Measurements from ENCODE around the gene TUBGCP6. TPM values are rescaled to one million over a fixed set of nuclear protein-coding genes. Genes with fewer than 3 reads are reported as not detected.
A peak's percentile ranks its signal among the peaks of the same experiment; 100 is the strongest.

TUBGCP6 gene
- total RNA-seq, 1 donor from 2014 or later: 103 TPM

- Mint-ChIP-seq H3K27ac (peak within 1 kb of the TSS; percentile 4), H3K9me3 (no peaks in the 10 kb centered on the region), H3K27me3 (no peaks in the 10 kb centered on the region), H3K4me1 (peaks cover 25% of the 10 kb centered on the region), H3K36me3 (ENCODE audit: low read depth) (peaks cover 16% of the 10 kb centered on the region), H3K4me3 (peak within 1 kb of the TSS; percentile 84)
- ChIA-PET POLR2A (interaction anchor here (0.5 to 3.0 kb wide), 23 partner anchors 7 to 370 kb away, joined by 3 to 17 read pairs (median 5); partner anchors contain the start of genes LMF2, MAPK12, NCAPH2 and SCO2), CTCF (interaction anchor here (0.7 to 4.0 kb wide), 11 partner anchors 9 to 370 kb away, joined by 3 to 39 read pairs (median 7); partner anchors contain the start of genes DENND6B and SCO2)
- intact Hi-C loops (cut with micrococcal nuclease): no loop called here
- ATAC-seq (ENCODE audit: low read depth): peak; percentile 82
- no peak for TF ChIP-seq CTCF (IDR thresholded peaks at IDR 0.05)
- peak; percentile 76 for DNase-seq
These were observed 6.0 kb upstream of the TUBGCP6 start, which contains the start of gene HDAC10 for GRCh38 chr22:50250555-50251476. TSS of gene HDAC10 (minus strand) at chr22:50251265. CDS start at chr22:50251032, 233 bp downstream.

GRCh38 chr22:50250249-50250554 is 5.4 kb upstream of the TUBGCP6 start:
- intact Hi-C loops (cut with micrococcal nuclease): no loop called here
- CTCF ChIA-PET: interaction anchor here (0.9 to 4.0 kb wide), 8 partner anchors 9 to 371 kb away, joined by 3 to 39 read pairs (median 12); partner anchors contain the start of genes DENND6B and SCO2

GRCh38 chr22:50249341-50250248 is 4.8 kb upstream of the TUBGCP6 start:
- Mint-ChIP-seq H3K4me1 (peaks cover 32% of the 10 kb centered on the region), H3K36me3 (ENCODE audit: low read depth) (peaks cover 21% of the 10 kb centered on the region), H3K27ac (no peak overlapping the region), H3K27me3 (no peaks in the 10 kb centered on the region), H3K4me3 (peak overlapping the region; percentile 84), H3K9me3 (no peaks in the 10 kb centered on the region)
- ATAC-seq (ENCODE audit: low read depth) (no peak), DNase-seq (no peak)
- ChIA-PET CTCF (interaction anchor here (2.0 to 4.0 kb wide), 5 partner anchors 8 to 372 kb away, joined by 6 to 39 read pairs (median 15); partner anchors contain the start of gene DENND6B), POLR2A (interaction anchor here (0.7 to 3.0 kb wide), 5 partner anchors 12 to 74 kb away, joined by 3 to 17 read pairs (median 6); partner anchors contain the start of gene MAPK12)
- intact Hi-C loops (cut with micrococcal nuclease): loop anchor here (10.0 kb wide), 1 partner anchor 225 kb away; the partner anchor contains the start of gene SBF1
- TF ChIP-seq CTCF (IDR thresholded peaks at IDR 0.05): no peak

More at GRCh38 chr22:50250249-50250554, 5.4 kb upstream of the TUBGCP6 start:
- POLR2A ChIA-PET: interaction anchor here (0.7 to 3.0 kb wide), 10 partner anchors 11 to 371 kb away, joined by 3 to 17 read pairs (median 6); partner anchors contain the start of genes LMF2, MAPK12 and NCAPH2
- no peak for TF ChIP-seq CTCF (IDR thresholded peaks at IDR 0.05)
- ATAC-seq (ENCODE audit: low read depth) (no peak), DNase-seq (no peak)
- Mint-ChIP-seq H3K27ac (no peak overlapping the region), H3K4me3 (peak overlapping the region; percentile 84), H3K36me3 (ENCODE audit: low read depth) (peaks cover 16% of the 10 kb centered on the region), H3K27me3 (no peaks in the 10 kb centered on the region), H3K4me1 (peaks cover 29% of the 10 kb centered on the region), H3K9me3 (no peaks in the 10 kb centered on the region)

- TF ChIP-seq CTCF (IDR thresholded peaks at IDR 0.05): no peak
- ATAC-seq (ENCODE audit: low read depth) (no peak), DNase-seq (no peak)
- Mint-ChIP-seq H3K4me1 (peaks cover 41% of the 10 kb centered on the region), H3K36me3 (ENCODE audit: low read depth) (peaks cover 23% of the 10 kb centered on the region), H3K9me3 (no peaks in the 10 kb centered on the region), H3K4me3 (no peak overlapping the region), H3K27ac (peak overlapping the region; percentile 66), H3K27me3 (no peaks in the 10 kb centered on the region)
- ChIA-PET CTCF (no interaction called here), POLR2A (interaction anchor here (0.5 to 0.6 kb wide), 2 partner anchors 48 to 243 kb away, joined by 3 read pairs; no protein-coding TSS in a partner anchor)
- intact Hi-C loops (cut with micrococcal nuclease): loop anchor here (10.0 kb wide), 1 partner anchor 226 kb away; the partner anchor contains the start of gene SBF1
These were observed 3.6 kb upstream of the TUBGCP6 start for GRCh38 chr22:50248196-50249081.

Data from activated B cell treated with CpG ODN at 0.5 μM for 24 hours (primary cell).